Islet precursor cell (in vitro differentiated cells): ENCODE measurements around the gene TMEM258.

Source experiments
- DNase-seq: peaks from one replicate; pipeline ENCODE4 v3.0.0-alpha.2; 2018

Gene TMEM258

GRCh38 chr11:61774411-61774810, 18.0 kb downstream of the TMEM258 start:
- DNase-seq = no peak

GRCh38 chr11:61773809-61774208, 18.6 kb downstream of the TMEM258 start:
- DNase-seq = no peak

- DNase-seq = peak; percentile 92
Measured at GRCh38 chr11:61773356-61773755, 19.0 kb downstream of the TMEM258 start.

DNA sequence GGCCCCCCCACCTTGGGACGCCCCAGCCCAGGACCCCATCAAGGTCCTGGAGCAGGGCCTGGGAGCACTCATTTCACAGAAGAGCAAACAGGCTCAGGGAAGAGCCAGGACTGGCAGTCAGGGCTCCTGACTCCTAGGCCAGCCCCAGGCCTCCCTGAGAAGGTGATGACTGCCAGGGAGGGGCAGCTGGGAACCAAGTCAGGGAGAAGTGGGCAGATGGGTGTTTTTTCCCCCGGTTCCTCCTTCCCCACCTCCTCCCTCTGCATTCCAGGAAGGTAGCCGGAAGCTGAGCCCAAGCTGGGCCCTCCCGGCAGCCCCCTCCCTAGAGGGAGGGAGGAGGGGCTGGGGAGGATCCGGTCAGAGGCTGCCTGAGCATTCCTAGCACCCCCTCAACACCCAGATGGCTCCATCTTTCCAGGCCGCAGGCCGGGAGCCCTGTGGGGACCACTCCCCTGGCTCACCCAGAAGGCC, 20.4 kb downstream of the TMEM258 start:
- DNase-seq = peak; percentile 78

- no peak for DNase-seq
Measured at GRCh38 chr11:61771195-61771894, 21.1 kb downstream of the TMEM258 start.

DNA sequence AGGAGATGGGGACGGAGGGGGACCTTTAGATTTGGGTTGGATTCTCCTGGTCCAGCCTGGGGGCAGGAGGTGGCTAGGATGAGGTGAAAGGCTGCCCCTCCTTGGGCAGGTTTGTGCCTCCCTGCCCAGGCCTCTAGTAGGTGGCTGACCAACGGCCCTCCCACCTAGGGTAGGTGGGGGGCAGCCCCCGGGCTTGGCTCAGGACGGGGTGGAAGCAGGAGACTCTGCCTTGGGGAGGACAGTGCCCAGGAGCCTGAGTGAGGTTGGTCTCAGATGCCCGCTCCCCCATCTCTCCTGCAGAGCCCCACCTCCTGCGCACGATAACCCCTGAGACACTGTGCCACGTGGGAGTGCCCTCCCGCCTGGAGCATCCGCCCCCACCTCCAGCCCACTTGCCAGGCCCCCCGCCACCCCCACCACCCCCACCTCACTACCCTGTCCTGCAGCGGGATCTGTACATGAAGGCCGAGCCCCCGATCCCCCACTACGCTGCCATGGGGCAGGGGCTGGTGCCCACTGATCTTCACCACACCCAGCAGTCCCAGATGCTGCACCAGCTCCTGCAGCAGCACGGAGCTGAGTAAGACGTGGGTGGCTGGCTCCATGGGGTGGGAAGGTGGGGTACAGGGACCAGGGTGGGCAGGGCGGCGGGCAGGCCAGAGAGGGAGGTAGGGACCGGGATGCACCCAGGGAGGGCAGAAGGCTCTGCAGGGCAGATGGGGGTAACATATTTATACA, 22.3 kb downstream of the TMEM258 start:
- no peak for DNase-seq

GRCh38 chr11:61769169-61769920, 23.1 kb downstream of the TMEM258 start:
- DNase-seq = no peak

DNA sequence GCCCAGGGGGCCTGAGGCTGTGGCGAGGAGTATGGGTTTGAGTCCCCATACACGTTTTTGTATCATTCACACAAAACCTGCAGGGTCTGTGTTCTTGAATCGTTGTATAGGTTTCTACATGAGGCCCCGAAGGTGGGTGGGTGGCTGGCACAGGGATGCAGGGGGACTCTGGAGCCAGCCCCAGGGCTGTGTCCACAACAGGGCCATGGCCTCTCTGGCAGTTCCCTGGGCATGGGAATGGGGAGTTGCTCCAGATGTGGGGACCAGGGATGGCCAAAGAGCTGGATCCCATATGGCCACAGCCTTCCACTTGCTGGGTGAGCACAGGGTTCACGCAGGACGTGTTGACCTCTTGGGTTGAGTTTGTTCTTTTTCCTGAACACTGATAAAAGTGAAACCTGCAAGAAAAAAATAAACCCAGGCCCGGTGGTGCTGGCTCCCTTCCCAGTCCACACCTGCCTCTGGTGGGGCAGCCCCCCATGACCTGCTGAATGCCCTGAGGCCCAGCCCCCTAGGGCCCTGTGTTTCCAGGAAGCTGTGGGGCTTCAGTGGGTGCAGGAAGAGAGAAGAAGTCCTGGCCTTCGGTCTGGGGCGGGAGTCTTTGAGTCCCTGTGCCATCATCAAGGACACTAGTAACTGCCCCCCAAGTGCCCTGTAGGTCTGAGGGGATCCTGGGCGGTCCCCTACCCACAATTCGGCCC, 23.9 kb downstream of the TMEM258 start:
- no peak for DNase-seq

DNA sequence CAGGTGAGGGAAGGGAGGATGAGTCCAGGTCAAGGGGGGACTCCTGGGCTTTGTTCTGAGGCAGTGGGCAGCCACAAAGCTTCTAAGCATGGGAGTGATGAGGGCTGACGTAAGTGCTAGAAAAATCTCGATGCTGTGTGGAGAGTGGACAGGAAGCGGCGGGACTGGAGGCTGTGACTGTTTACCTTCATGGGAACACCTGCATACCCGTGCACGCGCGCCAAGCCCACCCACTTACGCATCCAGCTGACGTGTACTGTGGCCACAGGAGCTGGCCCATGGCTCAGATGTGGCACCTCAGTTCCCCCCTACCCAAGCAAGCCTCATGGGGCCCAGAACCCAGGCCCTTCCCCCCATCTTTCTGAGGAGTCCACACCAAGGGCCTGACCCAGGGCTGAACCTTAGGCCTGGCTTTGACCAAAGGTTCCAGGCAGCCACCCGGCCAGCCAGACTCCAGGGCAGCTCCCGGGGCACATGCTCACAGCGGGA, 26.0 kb downstream of the TMEM258 start:
- DNase-seq = no peak

DNA sequence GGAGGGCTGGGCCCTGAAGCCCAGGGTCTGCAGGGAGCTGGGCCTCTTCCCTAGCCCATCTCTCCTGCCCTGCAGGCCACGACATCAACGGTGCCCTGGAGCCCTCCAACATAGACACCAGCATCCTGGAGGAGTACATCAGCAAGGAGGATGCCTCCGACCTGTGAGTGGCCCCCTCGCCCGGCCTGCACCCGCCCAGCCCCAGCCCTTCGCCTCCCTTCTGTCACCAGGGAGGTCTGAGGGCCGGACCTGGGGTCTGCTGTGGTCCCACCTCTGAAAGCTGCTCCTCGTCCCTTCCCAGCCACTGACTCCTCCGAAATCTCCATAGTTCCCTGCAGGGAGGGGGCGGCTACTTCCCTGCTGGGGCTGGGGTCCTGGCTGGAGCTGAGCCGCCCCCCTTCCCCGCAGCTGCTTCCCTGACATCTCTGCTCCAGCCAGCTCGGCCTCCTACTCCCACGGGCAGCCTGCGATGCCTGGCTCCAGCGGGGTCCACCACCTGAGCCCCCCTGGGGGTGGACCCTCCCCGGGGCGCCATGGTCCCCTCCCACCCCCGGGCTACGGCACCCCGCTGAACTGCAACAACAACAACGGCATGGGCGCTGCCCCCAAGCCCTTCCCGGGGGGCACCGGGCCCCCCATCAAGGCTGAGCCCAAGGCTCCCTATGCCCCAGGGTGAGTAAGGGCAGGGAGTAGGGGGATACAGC, 26.7 kb downstream of the TMEM258 start:
- no peak for DNase-seq

DNA sequence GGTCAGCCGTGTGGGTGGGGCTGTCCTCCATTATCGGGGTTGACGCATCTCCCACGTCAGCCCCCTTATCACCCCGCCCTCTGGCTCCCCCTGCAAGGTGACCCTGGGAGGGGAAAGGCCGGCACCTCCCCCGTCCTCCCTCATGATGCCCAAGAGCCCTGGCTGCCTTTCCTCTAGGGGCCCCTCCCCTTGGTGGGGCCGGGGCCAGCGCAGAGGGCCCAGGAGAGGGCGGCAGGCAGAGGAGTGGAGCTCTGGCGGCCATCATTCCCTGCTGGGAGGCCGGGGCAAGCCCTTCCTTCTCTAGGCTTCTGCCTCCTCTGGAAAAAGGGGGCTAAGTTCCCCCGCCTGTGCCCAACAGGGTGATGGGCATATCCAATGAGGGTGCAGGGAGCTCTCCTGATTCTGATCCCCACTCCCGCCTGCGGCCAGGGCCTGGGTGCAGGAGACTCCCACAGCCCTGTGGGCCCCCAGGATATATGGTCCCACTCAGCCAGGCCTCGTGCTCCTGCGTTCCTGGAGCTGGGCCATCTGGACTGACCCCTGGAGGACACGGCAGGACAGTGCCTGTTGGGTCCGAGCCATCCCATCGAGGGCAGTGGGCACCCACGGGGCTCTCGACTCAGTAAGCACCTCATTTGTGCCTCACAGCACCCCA, 27.7 kb downstream of the TMEM258 start:
- DNase-seq = no peak

- DNase-seq = no peak
Measured at GRCh38 chr11:61763930-61764605, 28.3 kb downstream of the TMEM258 start.

DNA sequence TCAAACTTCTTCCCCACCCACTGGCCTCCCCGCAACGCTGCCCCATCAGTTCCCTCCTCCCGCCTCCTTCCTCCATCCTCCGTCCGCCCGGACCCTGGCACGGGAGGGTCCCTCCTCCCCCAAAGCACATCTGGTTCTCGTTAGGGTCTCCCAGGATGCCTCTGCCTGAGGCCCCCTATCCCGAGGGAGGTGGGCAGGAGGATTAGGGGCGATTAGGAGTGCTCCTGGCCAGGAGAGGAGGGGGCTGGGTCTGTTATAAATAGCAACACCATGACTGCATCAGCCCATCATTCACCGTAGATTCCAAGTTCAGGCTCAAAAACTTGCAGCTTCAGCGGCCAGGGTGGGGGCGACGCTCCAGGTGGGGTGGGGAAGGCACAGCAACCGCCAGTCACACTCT, 29.6 kb downstream of the TMEM258 start:
- no peak for DNase-seq

DNA sequence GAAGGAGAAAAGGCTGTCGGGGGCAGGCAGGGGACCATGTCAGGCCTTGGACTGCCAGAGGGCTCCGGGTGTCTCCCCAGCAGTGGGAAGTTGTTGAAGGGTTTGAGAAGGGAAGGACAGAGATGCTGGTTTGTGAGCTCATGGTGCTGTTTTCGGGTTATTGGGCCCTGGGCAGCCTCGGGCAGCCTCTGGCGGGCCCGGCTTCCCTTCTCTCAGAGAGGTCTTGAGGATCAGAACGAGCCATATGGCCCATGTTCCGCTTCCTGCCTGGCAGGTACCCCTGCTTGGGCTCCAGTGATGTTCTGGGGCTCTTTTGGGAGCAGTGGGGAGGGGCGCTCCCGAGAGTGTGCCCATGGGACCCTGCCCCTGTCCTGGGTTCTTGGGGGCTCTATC, 30.2 kb downstream of the TMEM258 start:
- DNase-seq = no peak

DNA sequence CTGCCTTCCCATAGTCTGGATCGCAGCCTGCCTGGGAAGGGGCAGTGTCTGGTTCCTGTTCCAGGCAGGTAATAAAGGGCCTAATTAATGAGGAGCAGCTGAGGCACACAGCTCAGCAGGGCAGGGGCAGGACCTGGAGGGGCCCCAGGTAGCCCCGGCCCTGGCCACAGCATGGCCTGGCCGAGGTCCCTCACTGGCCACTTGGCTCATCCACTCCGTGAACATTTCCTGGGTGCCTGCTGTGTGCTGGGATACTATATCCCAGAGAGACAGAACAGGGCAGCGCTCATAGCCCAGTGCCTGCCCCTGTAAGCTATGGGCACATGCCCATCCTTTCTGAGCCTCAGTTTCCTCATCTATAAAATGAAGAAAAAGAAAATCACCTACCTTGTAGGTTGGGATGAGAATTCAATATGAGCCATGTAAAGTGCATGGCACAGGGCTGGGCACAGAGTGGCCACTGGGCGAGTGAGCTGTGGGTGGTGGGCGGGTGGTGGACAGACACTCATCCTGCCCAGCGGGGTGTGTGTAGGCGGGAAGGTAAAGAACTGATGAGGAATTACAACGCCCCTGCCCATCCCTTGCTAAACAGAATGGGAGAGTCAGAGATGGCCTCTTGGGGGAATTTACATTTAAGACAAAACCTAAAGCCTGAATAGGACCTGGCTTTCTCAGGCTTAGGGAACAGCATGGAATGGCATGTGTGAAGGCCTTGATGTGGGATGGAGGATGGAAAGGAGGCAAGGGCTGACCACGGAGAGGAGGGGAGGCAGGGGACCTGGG, 30.8 kb downstream of the TMEM258 start:
- DNase-seq = no peak

DNA sequence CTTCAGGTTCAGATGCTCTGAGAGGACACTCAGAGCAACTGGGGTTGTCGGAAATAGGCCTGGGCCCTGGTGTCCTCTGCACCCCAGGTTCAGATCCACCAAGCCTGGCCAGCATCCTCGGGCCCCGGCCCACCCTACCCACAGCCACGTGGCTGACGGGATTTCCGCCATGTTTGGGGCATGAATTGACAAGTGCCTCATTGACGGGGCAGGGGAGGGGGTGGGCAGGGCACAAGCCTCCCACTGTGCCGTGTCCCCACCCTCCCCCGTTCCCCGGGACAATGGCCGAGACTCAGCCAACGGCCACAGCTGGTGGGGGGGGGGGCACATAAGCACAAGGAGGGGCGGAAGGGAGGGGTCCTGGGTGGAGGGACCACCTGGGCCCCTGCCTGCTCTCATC, 31.5 kb downstream of the TMEM258 start:
- DNase-seq = no peak

DNA sequence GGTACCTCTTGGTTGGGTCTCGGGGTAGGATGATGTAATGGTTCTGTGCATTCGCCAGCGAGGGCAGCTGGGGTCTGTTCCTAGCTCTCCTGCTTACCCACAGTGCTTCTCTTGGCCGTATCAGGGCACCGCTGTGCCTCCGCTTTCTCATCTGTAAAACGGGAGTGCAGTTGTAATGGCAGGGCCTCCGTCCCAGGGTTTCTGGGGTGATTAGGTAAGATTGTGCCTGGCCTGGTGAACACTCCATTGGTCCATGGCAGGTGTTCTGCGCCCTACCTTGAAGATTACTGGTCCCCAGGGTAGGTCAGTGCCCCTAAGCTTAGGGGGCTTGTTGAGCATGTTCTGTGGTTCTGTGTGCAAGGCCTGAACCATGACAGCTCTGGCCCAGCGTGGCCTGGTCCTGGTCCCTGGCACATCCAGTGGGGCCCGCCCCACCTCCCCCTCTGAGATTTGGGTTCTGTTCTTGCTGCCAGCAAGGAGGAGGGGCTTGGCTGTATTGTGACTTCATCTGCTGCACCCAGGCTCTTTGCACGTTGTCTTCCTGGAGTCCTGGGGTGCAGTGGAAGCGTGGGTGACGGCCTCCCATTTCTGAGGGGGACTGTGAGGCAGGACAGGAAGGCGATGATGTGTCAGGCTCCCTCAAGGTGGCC, 35.1 kb downstream of the TMEM258 start:
- DNase-seq = no peak

- DNase-seq = peak; percentile 83
Measured at GRCh38 chr11:61756452-61757212, 35.8 kb downstream of the TMEM258 start.

DNA sequence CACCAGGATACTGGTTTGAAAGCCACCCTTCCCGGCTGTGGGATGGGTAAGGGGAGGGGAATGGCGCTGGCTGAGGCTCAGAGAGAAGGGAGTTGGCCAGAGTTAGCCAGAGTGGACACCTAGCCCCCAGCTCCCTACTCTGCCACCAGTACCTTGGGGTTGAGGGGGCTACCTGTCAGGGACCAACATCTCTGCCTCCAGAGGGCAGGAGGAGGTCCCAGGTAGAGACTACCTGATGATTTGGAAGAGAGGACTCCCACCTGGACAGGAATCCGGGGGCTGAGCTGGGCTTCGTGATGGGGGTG, 36.3 kb downstream of the TMEM258 start:
- no peak for DNase-seq
